LNCaP clone FGC (cell line): Measurements from ENCODE around the gene THRB.

Experiments
- DNase-seq: peaks from one replicate; pipeline ENCODE4 v3.0.0-alpha.2; 2011; ENCODE audit warnings: low read depth
- H3K4me3 ChIP-seq: 2 replicates; pipeline ENCODE4 v1.5.1; 2011; ENCODE audit warnings: mild to moderate bottlenecking, low read depth, low read length, control low read depth
- CTCF ChIP-seq: IDR thresholded peaks from 2 replicates; pipeline ENCODE4 v1.5.1; 2012; ENCODE audit warnings: mild to moderate bottlenecking; ENCODE audit not compliant: control insufficient read depth, insufficient read depth; ENCODE audit errors: extremely low read depth

THRB gene

DNA sequence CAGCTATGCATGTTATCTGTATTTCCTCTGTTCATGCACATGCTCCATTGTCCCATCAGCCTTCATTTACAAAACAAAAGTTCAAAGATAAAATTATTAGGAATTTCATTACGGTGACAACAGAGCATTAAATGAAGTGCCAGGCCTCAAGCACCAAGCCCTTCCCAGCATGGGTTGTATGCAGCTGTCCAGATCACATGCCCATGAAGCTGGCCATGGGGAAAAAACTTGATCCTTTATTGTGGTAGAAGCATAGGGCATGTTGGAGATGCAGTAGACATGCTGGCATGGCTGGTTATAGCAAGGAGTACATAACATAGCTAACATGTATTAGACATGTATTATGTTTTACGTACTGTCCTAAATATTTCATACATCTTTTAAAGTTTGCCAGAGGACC is 4.1 kb upstream of the THRB start:
- TF ChIP-seq CTCF, result no peak
- H3K4me3 ChIP-seq, result no peak overlapping the region
- DNase-seq, result no peak

GRCh38 chr3:24498391-24498790 is 3.7 kb upstream of the THRB start:
- no peak for TF ChIP-seq CTCF
- no peak for DNase-seq
- H3K4me3 ChIP-seq, result no peak overlapping the region

DNA sequence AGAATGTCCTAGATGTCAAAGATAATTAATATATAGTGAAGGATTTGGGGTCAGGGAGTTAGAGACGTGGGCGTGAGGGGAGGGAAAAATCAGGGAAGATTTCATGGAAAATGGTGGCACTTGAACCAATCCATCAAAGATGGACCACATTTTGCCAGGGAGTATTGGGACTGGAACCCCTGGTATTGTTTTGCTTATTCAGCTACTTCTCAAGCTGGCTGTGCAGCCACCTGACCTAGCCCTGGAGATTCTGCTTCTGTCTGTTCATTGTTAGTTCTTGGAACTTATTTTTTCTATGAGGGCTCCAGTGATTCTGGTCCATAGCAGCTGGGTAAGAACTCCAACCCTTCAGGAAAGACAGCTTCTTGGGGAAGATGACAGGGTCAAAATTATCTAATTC is 3.3 kb upstream of the THRB start:
- no peak for DNase-seq
- no peak for TF ChIP-seq CTCF
- no peak overlapping the region for H3K4me3 ChIP-seq

DNA sequence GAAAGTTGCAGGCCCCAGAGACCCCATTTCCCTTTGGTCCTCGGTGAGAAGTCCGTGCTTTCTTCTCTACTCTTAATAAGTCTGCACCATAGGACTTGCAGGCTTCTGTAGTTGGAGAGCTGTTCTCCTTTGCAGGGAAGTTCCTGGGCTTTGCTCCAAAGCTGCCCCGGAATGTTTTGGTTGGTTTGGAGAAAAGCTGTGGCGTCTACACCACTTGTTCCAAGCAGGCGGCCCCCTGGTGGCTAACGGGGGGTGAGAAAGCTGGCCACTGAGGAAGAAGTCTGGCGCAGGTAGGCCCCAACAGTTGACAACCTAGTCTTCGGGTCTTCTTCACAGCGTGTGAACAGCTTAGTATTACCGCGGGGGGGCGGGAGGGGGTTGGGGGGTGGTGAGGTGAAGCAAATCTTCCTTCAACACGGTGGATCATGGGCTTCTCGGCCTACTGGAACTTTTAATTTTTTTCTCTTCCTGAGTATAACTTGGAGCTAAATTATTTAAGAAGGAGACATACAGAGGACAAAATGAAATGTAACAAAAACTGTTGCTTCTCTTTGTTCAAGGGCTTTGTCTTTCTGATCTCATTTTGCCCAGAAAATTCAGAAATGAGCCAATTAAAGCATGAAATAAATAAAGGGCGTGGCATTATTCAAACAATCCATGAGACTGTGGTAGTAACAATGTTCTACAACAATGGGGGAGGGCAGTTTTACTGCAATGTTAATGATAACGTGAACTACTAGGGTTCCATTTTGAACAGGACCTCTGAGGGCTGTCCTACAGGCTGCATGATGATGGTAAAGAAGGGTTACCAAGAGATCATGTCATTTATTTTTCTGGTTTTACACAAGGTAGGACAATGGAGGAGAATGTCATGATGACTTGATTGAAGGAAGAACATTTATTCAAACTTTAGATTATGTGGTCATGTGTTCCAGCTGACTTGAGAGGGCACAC is 2.2 kb upstream of the THRB start:
- no peak for TF ChIP-seq CTCF
- H3K4me3 ChIP-seq, result no peak overlapping the region
- DNase-seq, result no peak

GRCh38 chr3:24495326-24495994 is 810 bp upstream of the THRB start:
- DNase-seq, result no peak
- peak overlapping the region; percentile 75 for H3K4me3 ChIP-seq
- no peak for TF ChIP-seq CTCF

DNA sequence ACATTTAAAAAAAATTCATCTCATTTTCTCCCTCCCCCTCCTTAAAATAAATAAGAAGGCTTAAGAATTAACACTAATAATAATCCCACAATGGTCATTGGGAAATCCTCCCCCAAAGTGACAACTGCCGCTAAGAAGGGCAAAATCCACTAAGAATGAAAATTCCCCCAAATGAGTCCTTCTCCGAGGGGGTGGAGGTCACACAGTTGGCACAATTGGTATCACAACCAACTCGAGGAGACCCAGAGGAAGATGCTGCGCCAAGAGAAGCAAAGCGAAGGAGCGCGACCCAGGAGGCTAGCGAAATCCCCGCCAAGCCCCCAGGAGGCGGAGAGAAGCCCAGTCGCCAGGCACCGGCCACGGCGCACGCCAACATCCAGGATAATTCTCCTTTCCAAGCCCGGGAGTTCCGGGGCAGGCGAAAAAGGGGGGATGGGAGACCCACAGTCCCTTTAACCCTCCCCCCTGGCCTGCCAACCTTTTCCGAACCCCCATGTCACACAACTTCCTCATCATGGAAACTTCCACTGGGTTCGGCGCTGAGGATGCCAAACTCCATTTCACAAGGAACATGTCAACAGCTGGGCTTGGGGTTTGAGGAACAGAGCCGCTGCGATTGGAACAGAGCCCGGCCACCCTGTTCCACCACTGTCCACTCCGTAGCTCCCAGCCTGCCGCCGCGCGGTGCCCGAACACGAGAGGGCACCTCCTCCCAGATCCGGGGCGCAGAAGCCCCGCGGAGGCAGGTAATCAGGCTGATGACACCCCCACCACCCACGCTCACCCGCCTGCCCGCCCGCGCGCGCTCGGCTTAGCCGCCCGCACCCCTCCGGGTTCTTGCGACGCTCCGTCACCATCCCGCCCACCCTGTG is 668 bp downstream of the THRB start:
- peak overlapping the region; percentile 75 for H3K4me3 ChIP-seq
- peak; percentile 71 for DNase-seq
- TF ChIP-seq CTCF, result 0 out of 2 replicates have a peak, but pooled peaks have one; percentile 30
